Osteocyte (in vitro differentiated cells): ENCODE data around the gene MYH7B. TPM values are rescaled to one million over a fixed set of nuclear protein-coding genes. Genes with fewer than 3 reads are reported as not detected.

Experiments used
- DNase-seq: peaks from one replicate; pipeline ENCODE4 v3.0.0; 2021; ENCODE audit warnings: mixed read lengths; ENCODE audit not compliant: unreplicated experiment; ENCODE audit errors: extremely low spot score
- H3K27ac Mint-ChIP-seq: one replicate; pipeline ENCODE4 v1.8.0; 2021; ENCODE audit warnings: mild to moderate bottlenecking, mixed read lengths; ENCODE audit not compliant: unreplicated experiment
- H3K27me3 Mint-ChIP-seq: one replicate; pipeline ENCODE4 v1.8.0; 2021; ENCODE audit warnings: mixed read lengths; ENCODE audit not compliant: unreplicated experiment
- H3K36me3 Mint-ChIP-seq: one replicate; pipeline ENCODE4 v1.8.0; 2021; ENCODE audit warnings: mixed read lengths; ENCODE audit not compliant: unreplicated experiment
- H3K4me1 Mint-ChIP-seq: one replicate; pipeline ENCODE4 v1.8.0; 2021; ENCODE audit warnings: mixed read lengths; ENCODE audit not compliant: unreplicated experiment
- H3K4me3 Mint-ChIP-seq: one replicate; pipeline ENCODE4 v1.8.0; 2021; ENCODE audit warnings: mild to moderate bottlenecking, moderate library complexity, mixed read lengths; ENCODE audit not compliant: unreplicated experiment
- H3K9me3 Mint-ChIP-seq: one replicate; pipeline ENCODE4 v1.8.0; 2021; ENCODE audit warnings: mixed read lengths; ENCODE audit not compliant: unreplicated experiment
- total RNA-seq: library from RNA; stranded (reverse); gene quantifications from 2 replicates; pipeline ENCODE4 v1.2.1, GENCODE V29; 2021
- TF ChIP-seq, protein P1 (sequence below): fragments of 200-600 bp; sonication (generic); IDR thresholded peaks from 2 replicates; pipeline ENCODE4 v1.5.0; 2021; ENCODE audit warnings: antibody characterized with exemption, mild to moderate bottlenecking, moderate library complexity

Gene MYH7B
- total RNA-seq, 1 donor from 2014 or later: 0.86 TPM

DNA sequence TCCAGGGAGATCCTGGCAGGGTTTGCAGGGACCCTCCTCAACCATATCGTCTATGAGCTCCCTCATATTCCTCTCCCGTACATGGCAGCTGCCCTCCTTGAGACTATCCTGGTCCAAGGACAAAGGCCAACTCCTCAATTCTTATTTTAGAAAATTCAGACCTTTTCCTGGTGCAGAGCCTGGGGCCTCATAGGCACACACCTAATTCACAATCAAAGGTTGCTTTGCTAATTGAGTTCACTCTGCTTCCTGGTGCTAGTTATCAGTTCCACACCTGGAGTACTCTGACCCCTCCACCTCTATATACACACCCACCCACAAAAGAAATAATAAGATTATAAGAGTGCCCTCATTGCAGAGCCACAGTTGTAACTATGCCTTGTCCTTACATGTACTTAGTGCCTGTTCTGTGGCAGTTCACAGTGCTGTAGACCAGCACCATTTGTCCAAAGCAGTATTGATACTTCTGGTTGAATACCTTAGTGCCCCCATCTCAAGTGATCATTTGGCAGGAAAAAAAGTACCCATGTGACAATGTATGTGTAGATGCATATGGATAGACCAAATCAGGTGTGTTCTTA is 38.8 kb upstream of the MYH7B start:
- Mint-ChIP-seq H3K27ac (no peak overlapping the region), H3K4me3 (no peak overlapping the region), H3K27me3 (no peaks in the 10 kb centered on the region), H3K36me3 (peaks cover 21% of the 10 kb centered on the region), H3K4me1 (no peaks in the 10 kb centered on the region), H3K9me3 (no peaks in the 10 kb centered on the region)
- TF ChIP-seq, protein P1, sequence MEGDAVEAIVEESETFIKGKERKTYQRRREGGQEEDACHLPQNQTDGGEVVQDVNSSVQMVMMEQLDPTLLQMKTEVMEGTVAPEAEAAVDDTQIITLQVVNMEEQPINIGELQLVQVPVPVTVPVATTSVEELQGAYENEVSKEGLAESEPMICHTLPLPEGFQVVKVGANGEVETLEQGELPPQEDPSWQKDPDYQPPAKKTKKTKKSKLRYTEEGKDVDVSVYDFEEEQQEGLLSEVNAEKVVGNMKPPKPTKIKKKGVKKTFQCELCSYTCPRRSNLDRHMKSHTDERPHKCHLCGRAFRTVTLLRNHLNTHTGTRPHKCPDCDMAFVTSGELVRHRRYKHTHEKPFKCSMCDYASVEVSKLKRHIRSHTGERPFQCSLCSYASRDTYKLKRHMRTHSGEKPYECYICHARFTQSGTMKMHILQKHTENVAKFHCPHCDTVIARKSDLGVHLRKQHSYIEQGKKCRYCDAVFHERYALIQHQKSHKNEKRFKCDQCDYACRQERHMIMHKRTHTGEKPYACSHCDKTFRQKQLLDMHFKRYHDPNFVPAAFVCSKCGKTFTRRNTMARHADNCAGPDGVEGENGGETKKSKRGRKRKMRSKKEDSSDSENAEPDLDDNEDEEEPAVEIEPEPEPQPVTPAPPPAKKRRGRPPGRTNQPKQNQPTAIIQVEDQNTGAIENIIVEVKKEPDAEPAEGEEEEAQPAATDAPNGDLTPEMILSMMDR: no peak
- no peak for DNase-seq

DNA sequence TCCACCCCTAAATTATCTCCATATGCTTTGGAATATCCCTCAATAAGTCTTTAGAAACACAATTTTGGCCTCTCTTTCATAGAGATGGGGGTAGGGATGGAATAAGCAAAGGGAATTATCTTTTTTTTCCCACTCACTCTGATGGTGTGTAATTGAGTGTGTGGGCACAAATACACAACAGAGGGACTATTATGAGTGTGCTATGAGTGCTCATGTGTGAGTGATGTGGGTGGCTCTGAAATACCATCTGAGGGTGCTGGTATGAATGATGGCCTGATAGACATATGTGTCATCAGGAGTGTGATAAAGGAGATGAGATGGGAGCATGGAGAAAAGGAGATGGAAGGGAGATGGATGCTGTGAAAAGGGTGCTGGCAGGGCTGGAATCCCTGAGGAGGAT is 35.6 kb upstream of the MYH7B start:
- DNase-seq: no peak
- TF ChIP-seq, protein P1: no peak
- Mint-ChIP-seq H3K27me3 (no peaks in the 10 kb centered on the region), H3K36me3 (peaks cover 20% of the 10 kb centered on the region), H3K27ac (no peak overlapping the region), H3K9me3 (no peaks in the 10 kb centered on the region), H3K4me1 (no peaks in the 10 kb centered on the region), H3K4me3 (no peak overlapping the region)

DNA sequence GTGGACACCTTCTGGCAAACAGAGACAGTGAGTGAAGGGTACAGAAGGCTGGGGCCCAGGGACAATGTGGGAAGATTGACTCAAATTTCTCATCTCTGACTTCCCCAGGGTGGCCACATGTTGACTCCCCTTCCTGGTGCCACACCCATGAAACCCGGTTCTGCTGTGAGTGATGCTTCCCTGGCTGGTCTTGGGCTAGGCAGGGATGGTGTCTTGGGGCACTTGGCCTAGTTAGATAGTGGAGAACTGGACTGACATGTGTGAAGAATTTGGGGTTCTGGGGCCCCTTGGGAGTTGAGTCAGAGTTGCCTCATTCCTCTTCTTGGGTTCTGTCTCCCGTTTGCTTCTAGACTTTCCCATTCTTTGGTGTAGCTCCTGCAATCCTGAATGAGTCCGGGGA is 34.2 kb upstream of the MYH7B start:
- H3K4me1 Mint-ChIP-seq: peaks cover 2% of the 10 kb centered on the region
- no peak overlapping the region for H3K27ac Mint-ChIP-seq
- no peak overlapping the region for H3K4me3 Mint-ChIP-seq
- TF ChIP-seq, protein P1: no peak
- H3K9me3 Mint-ChIP-seq: no peaks in the 10 kb centered on the region
- no peaks in the 10 kb centered on the region for H3K27me3 Mint-ChIP-seq
- no peak for DNase-seq
- peaks cover 30% of the 10 kb centered on the region for H3K36me3 Mint-ChIP-seq

DNA sequence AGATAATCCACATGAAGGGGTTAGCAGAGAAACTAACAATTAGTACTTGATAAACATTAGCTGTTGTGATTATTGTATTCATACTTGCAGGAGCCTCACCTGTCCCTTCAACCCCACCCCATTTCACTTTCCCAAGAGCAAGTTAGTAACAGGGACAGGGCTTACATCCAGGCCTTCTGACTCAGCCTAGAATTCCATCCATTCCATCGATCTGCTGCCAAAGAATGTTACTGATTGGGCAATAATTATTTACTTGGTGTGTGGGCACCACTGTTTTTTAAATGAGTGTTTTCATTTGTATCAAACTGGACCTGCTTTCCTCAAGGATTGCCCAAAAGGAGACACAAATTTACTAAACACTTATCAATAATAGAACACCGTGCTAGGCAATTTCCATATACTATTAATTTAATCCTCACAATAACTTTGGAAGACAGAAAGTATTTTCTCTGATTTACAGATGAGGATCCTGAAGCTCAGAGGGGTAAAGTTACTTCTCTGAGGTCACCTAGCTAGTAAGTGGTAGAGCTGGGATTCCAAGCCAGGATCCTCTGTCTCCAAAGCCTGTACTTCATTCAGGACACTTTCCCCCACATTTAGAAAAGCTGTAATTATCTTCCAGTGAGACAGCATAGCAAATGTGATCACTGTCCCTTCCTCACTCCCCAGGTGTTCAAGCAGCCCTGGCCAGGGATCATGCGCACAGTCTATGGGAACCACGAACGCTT is 32.9 kb upstream of the MYH7B start:
- no peak for DNase-seq
- no peak overlapping the region for H3K4me3 Mint-ChIP-seq
- TF ChIP-seq, protein P1: no peak
- H3K27ac Mint-ChIP-seq: no peak overlapping the region
- H3K4me1 Mint-ChIP-seq: peaks cover 9% of the 10 kb centered on the region
- peaks cover 34% of the 10 kb centered on the region for H3K36me3 Mint-ChIP-seq
- H3K27me3 Mint-ChIP-seq: no peaks in the 10 kb centered on the region
- no peaks in the 10 kb centered on the region for H3K9me3 Mint-ChIP-seq

DNA sequence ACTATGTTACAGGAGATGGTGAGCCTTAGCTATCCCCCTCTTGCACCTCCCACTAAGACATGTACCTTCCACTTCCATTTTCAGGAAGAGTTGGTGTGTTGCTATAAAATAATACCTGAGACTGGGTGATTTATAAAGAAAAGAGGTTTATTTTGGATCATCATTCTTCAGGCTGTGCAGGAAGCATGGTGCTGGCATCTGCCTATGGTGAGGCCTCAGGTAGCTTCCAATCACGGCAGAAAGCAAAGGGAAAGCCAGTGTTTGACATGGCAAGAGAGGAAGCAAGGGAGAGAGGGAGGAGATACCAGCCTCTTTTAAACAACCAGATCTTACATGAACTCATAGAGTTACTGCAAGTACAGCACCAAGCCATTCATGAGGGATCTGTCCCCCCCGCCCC is 32.3 kb upstream of the MYH7B start:
- DNase-seq: no peak
- no peak overlapping the region for H3K4me3 Mint-ChIP-seq
- no peaks in the 10 kb centered on the region for H3K9me3 Mint-ChIP-seq
- peaks cover 36% of the 10 kb centered on the region for H3K36me3 Mint-ChIP-seq
- TF ChIP-seq, protein P1: no peak
- no peaks in the 10 kb centered on the region for H3K27me3 Mint-ChIP-seq
- H3K4me1 Mint-ChIP-seq: peaks cover 9% of the 10 kb centered on the region
- no peak overlapping the region for H3K27ac Mint-ChIP-seq
